ENCODE data around the gene PTAFR. TPM values are rescaled to one million over a fixed set of nuclear protein-coding genes. Genes with fewer than 3 reads are reported as not detected.
"Not testable (repeated sequence)": the region's sequence is repeated elsewhere in the genome, so short reads cannot be mapped to it uniquely, and the experiment has no call there.

The PTAFR gene
- polyA plus RNA-seq, 4 donors = 2.3 to 3.9 (median 2.7) TPM

DNA sequence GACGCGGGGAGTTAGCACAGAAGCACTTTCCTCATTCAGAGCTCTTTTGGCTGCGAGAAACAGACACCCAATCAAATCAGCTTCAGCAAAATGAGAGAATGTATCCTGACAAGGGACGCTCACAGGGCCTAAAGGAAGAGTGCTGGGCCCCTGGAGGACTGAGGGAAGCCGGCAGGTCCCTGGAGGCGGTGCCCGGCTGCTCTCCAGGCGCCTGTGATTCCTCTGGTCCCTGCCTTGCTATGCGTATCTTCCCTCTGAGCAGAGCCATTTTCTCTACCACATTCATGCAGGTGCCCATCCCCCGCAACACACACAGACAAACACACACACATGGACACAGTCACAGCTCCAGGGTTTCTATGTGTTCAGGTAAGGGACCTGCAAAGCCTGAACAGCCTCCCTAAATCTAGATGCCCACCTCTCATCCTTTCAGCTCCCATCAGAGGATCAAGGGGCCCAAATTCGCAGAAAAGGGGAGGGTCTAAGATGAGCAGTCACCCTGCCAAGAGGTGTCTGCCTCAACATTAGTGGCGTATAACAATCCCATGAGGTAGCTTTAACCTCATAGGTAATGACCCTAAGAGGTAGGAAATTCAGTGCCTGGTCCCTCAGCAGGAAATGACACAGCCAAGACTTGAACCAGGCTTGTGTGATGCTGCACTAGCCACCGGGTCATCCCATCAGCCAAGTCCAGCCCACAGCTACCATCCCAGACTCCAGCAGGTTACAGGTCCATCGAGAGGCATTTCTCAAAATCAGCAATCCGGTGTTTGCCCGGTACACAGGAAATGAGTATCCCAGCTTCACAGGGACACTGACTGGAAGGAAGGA is 29.0 kb downstream of the PTAFR start:
- no peak for DNase-seq (ENCODE audit: low read depth in 4 of 4, low spot score in 3 of 4)

DNA sequence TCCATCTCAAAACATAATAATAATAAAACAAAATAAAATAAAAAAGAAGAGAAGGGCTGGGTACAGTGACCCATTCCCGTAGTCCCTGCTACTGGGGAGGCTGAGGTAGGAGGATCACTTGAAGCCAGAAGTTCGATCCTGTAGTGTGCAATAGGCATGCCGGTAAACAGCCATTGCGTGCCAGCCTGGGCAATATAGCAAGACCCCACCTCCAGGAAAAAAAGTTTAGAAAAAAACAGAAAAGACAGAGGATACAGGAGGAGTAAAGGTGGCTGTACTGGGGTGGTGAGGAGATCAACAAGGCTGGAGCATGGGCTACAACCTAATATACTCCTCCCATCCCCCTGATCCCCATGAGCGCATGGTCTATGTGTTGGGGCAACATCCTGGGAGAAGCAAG is 30.8 kb downstream of the PTAFR start:
- no peak for DNase-seq (ENCODE audit: low read depth in 4 of 4, low spot score in 3 of 4)

DNA sequence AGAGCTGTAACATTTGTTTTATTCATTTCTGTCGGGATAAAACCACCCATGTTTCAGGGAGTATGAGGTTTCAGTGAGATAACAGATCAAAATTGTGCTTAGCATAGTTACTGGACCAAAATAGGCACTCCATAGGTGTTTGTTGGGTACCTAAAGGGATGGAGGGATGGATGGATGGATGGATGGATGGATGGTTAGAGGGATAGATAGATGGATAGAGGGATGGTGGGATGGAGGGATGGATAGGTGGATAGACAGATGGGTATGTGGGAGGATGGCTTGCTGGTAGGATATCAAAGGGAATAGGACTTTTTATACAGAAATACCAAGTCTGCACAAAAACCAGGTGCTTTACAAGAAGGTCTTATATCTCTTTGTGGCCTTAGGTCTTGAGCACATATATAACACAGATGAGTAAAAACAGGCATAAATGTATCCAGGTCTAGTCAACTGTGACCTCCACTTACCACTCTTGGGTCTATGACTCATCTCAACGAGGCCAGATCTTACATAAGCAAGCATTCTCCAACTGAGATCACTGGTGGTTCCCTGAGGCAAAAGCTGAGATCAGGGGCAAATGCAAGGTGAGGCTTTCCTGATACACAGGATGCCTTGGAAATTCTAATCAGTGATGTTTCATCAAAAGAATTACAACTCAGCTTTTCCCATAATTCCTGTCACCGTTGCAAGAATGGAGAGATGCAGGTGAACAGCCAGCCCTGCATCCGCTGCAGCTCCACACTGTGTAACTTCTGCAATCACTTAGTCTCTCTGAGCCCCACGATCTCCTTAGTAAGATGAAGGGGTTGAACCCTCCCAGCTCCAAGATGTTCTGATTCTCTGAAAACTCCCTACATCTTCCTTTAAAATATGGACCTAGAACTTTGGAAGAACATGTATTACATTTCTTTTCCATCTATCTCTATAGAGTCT is 32.0 kb downstream of the PTAFR start:
- no peak for DNase-seq (ENCODE audit: low read depth in 4 of 4, low spot score in 3 of 4)

DNA sequence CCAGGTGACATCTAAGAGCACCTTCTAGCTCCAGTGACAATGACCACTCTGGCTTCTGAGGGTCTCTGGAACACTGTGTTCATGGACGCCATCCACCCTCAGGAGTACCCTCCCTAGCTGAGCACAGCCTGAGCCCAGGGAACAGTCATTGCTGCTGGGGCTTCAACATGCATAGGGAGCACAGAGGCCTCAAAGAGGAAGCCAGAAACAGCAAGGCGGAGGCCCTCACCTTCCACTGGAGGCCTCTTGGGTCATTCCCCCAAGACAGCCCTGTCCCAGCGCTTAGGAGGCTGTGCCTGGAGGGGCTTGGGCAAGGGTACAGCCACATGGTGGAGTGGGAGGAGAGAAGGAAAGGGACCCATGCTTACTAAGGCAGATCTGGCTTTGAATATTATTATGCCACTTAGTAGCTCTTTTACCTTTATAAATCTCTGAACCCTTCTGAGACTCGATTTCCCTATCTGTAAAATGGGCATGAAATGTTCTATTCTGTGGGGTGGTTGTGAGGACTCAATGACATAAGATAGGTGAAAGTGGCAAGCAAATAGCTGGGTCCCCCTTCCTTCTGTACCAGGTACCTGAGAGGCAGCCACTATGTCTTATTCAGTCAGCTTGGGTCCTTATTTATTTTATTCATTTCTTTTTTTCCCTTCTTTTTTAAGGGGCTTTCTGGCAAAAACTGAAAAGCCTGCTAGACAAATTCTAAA is 32.8 kb downstream of the PTAFR start:
- DNase-seq (ENCODE audit: low read depth in 4 of 4, low spot score in 3 of 4) = no peak

DNA sequence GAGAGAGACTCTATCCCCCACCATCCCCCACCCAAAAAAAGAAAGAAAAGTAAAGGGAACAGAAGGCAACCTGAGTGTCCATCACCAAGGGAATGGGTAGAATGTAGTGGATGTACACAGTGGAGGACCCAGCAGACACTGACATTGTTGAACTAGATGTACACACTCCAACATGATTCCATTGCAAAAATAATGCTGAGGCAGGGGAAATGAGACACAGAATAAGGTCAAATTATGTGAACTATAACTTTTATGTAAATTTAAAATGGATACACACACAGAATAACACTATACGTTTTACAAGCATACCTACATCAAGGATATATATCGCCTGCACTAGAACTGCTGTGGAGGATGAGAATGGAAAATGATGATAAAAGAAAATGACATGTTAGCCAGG is 34.8 kb downstream of the PTAFR start:
- DNase-seq (ENCODE audit: low read depth in 4 of 4, low spot score in 3 of 4) = no peak

DNA sequence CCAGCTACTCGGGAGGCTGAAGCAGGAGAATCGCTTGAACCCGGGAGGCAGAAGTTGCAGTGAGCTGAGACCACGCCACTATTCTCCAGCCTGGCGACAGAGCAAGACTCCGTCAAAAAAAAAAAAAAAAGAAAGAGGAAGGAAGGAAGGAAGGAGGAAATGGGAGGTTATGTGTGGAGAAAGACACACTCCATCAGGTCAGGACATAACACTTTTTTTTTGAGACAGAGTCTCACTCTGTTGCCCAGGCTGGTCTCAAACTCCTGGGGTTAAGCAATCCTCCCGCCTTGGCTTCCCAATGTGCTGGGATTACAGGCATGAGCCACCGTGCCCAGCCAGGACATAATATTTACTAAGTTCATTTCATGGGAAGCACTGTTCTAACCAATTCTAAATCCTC is 36.6 kb downstream of the PTAFR start:
- not testable (repeated sequence) for DNase-seq (ENCODE audit: low read depth in 4 of 4, low spot score in 3 of 4)

DNA sequence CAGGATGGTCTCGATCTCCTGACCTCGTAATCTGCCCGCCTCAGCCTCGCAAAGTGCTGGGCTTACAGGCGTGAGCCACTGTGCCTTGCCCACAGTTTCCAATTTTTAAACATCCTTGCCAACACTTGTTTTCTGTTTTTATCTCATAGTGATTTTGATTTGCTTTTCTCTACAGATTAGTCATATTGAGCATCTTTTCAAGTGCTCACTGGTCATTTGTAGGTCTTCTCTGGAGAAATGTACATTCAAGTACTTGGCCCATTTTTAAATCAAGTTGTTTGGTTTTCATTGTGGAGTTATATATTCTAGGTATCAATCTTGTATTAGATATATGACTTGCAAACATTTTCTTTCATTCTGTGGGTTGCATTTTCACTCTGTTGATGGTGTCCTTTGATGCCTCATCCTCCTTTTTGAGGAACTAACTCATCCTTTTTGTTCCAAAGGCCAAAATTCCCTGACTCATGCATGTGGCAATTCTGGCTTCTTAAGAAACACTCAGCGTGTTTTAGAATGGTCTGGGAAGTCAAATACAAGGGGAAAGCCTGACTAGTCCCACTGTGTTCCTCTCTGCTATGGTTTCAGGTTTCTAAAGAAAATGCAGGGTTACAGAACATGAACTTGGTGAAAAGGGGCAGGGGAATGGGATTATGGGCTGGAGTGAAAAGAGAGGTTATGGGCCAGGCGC is 37.3 kb downstream of the PTAFR start:
- DNase-seq (ENCODE audit: low read depth in 4 of 4, low spot score in 3 of 4) = no peak

DNA sequence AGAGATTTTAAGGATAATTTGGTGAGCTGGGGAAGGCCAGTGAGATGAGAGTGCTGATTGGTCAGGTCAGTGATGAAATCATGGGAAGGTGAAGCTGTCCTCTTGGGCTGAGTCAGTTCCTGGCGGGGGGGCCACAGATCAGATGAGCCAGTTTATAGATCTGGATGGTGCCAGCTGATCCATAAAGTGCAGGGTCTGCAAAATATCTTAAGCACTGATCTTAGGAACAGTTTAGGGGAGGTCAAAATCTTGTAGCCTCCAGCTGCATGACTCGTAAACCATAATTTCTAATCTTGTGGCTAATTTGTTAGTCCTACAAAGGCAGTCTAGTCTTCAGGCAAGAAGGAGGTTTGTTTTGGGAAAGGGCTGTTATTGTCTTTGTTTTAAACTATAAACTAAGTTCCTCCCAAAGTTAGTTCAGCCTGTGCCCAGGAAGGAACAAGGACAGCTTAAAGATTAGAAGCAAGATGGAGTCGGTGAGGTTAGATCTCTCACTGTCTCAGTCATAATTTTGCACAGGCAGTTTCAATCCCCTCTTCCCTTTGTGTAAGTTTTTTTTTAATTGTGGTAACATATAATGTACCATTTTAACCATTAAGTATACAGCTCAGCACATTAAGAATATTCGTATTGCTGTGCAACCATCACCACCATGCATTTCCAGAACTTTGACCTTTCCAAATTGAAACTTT is 39.4 kb downstream of the PTAFR start:
- DNase-seq (ENCODE audit: low read depth in 4 of 4, low spot score in 3 of 4) = no peak

DNA sequence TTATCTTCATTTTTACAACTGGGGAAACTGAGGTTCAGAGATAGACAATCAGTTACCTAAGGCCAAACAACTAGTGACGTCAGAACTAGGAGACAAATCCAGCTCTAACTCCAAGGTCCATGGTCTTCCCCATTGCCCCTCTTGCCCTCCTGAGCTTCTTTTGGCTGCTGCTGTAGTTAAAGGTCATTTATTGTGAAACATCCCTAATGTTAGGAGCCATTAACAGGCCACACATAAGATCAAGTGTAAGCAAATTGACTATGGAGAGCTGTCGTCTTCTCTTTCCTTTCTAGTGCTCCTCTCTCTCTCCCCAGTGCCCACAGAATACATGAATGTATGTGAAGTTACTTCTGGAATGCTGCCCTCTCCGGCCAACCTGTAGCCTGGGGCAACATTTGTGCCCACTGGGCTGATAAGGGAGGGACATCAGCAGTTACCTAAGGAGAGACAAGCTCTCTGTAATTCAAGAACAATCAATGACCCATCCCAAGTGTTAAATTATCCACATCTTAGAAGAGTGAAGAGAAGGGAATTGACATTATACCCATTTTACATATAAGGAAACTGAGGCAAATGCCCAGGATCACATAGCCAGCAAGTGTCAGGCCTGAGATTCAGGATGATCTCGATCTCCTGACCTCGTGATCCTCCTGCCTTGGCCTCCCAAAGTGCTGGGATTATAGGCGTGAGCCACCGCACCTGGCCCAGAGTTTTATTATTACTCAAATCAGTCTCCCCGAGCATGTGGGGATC is 40.1 kb downstream of the PTAFR start:
- DNase-seq (ENCODE audit: low read depth in 4 of 4, low spot score in 3 of 4) = no peak

DNA sequence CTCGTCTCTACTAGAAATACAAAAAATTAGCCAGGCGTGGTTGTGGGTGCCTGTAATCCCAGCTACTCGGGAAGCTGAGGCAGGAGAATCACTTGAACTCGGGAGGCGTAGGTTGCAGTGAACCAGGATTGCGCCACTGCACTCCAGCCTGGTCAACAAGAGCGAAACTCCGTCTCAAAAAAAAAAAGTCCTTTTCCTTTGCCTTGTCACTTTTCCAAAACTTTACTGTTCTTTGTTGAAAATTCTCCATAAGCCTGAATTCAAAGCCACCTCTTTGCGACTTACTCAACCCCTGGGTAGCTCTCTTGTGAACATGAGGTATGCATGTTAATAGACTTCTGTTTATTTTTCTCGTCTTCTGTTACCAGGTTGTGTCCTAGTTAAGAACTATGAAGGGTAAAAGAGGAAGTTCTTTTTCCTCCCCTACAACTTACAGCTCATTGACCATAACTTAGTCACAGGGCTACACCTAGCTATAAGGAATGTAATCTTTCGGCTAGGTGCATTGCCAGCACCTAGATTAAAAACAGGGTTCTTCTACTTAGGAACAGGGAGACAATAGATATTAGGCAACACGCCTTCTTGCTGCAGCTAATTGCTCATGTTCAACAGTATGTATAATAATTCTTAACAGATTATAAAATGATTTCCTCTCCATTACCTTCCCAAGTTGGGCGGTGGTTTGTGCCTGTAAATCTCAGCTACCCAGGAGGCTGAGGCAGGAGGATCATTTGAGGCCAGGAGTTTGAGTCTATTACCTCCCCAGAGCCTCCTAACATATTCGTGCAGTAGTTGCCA is 40.9 kb downstream of the PTAFR start:
- peak in 1 of 4 donors; percentile 24 for DNase-seq (ENCODE audit: low read depth in 4 of 4, low spot score in 3 of 4)

DNA sequence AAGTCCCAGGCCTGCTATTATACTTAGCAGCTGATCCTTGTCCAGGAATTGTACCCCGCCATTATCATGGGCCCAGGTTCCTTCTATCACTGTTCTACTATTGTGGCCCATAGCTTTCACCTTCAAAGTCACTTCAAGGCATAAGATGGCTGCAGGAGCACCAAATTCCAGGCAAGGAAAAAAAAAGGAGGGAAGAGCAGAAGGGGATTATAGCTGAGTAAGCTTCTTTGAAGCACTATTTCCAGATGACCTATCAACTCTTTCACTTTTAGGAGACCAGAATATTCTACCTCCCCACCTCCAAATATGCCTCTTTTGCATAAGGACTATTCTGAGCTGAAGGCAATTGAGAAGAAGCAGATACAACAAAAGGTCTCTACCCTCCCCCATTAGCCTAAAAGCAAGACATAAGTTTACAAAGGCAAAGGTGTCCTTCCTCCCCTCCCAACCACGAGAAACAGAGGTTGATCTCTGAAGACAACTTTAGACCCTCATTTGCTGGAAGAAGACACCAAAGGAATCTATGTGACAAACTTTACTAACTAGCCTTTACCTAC is 41.8 kb downstream of the PTAFR start:
- DNase-seq (ENCODE audit: low read depth in 4 of 4, low spot score in 3 of 4) = no peak

DNA sequence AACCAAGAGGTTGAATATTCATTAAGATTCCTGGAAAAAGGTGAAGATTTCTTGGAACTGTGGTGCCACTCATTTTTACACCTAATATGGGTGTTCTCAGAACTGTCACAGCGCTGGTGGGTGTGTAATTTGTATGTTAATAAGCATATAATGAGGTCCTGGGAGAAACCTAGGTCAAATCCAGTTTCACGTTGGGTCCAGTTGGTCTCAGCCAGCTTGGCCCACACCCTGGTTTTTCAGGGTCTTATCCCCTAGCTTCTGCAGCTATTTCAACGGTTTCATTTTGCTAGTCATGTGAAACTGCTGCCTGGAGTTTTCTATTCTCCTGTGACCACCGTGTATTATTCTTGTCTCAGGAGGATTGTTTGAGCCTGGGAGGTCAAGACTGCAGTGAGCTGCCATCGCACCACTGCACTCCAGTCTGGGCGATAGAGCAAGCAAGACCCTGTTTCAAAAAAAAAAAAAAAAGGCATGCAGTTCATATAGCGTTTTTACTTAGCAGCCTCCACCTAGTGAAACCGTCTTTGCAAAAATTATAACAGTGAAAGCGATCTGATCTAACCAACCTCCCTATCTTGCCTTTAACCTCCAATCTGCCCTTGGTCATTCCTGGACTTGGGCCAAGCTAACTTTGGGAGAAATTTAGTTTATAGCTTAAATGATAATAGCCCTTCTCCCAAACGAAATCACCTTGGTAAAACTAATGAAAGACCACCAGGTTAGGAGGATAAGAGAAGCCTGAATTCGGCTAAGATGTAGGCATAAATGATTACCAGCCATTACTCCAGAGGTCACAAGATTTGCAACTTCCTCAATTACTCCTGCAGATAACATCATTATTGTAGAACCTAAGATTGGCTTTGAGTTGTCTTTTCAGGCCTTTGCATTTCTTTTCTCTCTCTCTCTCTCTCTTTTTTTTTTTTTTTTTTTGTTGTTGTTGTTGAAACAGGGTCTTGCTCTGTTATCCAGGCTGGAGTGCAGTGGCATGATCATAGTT is 44.0 kb downstream of the PTAFR start:
- peak in 1 of 4 donors; percentile 23 for DNase-seq (ENCODE audit: low read depth in 4 of 4, low spot score in 3 of 4)

DNA sequence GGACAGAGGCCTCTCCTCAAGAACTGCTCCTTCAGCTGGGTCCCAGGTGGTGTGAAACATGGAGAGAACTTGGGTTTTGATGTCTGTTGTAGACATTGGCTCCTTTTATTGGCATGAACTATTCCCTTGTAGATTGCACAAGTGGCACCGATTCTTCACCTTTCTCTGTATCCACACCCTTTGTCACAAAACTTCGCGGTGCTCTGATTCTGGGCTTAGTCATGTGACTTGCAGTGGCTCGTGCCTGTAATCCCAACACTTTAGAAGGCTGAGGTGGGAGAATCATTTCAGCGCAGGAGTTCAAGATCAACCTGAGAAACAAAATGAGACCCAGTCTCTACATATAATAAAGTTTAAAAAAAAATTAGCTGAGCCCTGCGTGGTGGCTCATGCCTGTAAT is 45.6 kb downstream of the PTAFR start:
- no peak for DNase-seq (ENCODE audit: low read depth in 4 of 4, low spot score in 3 of 4)

DNA sequence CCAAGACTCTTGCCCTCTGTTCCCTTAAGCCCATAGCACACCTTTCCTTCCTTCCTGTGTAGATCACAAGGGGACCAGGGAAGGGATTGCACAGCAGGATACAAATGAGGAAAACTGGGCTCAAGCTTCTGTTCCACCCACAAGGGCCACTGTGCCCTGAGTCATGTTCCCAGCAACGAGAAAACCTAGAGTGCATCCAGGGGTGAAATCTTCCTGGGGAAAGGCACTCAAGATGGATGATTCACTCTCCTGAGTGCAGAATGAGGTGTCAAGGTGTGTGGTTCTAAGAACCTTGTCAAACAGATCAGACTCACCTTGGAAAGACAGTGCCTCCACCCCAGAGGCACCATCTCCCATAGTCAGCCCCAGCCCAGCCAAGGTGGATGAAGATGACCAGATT is 47.3 kb downstream of the PTAFR start:
- DNase-seq (ENCODE audit: low read depth in 4 of 4, low spot score in 3 of 4) = no peak

DNA sequence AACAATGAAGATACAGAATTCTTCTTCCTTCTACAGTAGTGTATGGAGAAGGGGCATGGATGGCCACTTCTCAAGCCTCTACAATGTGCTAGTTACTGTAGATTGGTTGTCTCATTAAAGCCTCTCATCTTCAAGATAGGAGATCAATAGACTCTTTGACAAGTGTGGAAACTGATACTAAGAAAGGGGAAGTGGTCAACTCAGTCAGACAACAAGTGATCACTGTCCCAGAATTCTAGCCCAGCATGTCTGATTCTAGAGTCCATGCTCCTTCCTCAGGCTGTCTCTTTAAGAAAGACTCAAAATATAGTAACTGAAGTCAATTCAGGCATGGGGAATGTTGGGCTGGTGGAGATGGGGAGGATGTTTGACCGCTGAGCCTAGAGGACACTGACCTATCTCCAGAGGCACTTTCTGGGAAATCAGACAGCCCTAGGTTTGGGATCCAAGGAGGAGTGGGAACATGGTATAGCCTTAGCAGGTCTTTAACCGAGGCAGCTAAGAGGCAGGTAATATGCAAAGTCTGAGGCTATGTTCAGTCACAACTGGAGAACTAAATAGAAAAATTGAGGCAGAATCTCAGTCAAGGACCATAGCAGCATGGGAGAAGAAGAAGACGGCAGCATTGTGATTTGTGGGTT is 48.8 kb downstream of the PTAFR start:
- no peak for DNase-seq (ENCODE audit: low read depth in 4 of 4, low spot score in 3 of 4)

DNA sequence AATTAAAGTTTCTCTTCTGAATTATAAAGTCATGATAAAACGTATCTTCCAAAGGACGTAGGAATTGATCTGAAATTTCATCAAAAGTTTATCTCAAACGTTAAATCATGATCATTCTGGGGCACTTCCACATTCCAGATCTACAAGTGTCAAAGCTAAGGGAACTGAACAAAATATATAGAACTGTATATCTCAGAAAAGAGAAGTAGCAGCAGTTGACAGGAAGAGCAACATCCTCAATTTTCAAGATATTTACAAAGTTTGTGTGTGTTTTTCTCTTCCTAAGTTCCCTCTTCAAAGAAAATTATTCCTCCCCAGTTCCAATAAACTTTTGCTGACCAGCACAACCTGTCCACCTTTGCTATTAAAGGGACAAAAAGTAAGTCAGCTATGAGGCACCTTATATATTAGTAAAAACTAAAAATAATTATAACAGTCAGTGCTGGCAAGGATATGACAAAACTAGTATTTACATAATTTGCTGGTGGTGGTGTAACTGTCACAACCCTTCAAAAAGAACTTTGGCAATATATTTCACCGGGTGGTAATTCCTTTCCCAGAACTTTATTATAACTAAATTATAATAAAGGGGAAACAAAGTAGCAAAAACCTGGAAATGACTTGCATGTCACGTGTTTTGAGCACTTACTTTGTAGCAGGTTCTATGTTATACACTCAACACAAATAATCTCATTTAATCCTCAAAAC is 49.6 kb downstream of the PTAFR start:
- DNase-seq (ENCODE audit: low read depth in 4 of 4, low spot score in 3 of 4) = no peak

Measured in right renal pelvis (tissue), 4 donors.